HG03378 (cell line): ENCODE data around the gene ULK3.
A peak's percentile ranks its signal among the peaks of the same experiment; 100 is the strongest.

Experiments used
- ATAC-seq: cut with Tn5 transposase; IDR thresholded peaks from one replicate; pipeline ENCODE4 v1.9.1; 2021; ENCODE audit warnings: mild to moderate bottlenecking, moderate library complexity; ENCODE audit not compliant: unreplicated experiment

ULK3 gene

DNA sequence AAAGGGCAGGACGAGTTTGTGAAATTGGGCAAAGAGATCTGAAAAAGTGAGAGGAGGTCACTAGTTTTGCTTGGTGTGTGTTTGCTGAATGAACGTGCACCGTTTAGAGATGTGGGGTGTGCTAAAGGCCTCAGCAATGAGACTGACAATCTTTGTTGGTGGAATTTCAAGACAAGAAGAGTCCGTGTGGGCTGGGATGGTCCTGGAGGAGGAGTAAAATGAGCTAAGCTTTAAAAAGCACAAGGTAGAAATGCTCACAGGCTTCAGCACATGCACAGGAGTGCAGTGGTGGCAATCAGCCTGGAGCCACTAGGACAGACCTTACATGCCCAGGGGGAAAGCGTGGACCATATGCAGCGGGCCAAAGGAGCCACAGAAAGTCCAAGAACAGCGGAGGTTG lies 18.0 kb downstream of the ULK3 start:
- ATAC-seq: no peak

GRCh38 chr15:74823324-74823723 lies 19.6 kb downstream of the ULK3 start:
- ATAC-seq: no peak

- ATAC-seq: no peak
Observed at GRCh38 chr15:74822233-74822632, 20.7 kb downstream of the ULK3 start.

DNA sequence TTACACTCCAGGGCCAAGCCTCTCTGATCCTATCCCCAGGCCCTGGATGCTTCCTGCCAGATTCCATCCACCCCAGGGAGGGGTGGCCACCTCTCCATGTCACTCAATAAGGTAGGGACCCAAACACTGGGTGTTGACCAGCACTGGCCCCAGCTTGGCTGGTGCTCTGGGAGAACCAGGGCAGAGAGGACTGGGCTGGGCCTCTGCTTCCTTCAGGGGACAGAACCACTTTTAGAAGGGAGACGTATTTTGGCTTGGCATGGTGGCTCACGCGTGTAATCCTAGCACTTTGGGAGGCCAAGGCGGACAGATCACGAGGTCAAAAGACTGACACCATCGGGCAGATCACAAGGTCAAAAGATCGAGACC lies 21.2 kb downstream of the ULK3 start:
- no peak for ATAC-seq

- peak; percentile 72 for ATAC-seq
Observed at GRCh38 chr15:74821091-74821789, 21.7 kb downstream of the ULK3 start.

- ATAC-seq: no peak
Observed at GRCh38 chr15:74820056-74820455, 22.9 kb downstream of the ULK3 start.

DNA sequence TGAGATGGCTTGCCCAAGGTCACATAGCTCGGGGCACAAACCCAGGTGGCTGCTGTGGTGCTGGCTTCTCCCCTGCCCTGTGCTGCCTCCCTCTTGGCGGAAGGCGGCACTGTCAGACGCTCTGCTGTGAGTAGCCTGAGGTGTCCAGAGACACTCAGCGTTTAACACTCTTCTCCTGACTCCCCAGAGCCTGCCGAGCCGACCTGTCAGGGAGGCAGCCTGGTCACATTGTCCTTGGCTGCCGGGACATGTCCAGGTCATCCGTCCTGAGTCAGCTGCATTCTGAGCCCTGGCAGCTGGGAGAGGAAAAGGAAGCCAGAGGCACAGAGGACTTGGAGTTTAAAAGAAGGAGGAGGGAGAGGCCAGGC lies 25.6 kb downstream of the ULK3 start:
- ATAC-seq: no peak

GRCh38 chr15:74816624-74817369 lies 26.2 kb downstream of the ULK3 start:
- no peak for ATAC-seq

DNA sequence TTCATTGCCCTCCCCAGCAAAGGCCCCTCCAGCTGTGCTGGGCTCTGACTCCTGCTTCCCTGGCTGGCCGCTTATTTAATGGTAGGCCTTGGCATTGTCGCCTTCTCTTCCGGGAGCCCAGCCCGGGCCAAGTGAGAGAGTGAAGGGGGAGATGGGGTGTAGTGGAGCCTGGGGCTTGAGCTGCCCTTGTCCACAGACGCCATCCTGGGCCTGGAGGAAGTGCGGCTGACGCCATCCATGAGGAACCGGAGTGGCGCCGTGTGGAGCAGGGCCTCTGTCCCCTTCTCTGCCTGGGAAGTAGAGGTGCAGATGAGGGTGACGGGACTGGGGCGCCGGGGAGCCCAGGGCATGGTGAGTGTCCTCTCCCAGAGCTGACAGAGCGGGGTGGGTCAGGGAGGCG lies 27.0 kb downstream of the ULK3 start:
- ATAC-seq: no peak

DNA sequence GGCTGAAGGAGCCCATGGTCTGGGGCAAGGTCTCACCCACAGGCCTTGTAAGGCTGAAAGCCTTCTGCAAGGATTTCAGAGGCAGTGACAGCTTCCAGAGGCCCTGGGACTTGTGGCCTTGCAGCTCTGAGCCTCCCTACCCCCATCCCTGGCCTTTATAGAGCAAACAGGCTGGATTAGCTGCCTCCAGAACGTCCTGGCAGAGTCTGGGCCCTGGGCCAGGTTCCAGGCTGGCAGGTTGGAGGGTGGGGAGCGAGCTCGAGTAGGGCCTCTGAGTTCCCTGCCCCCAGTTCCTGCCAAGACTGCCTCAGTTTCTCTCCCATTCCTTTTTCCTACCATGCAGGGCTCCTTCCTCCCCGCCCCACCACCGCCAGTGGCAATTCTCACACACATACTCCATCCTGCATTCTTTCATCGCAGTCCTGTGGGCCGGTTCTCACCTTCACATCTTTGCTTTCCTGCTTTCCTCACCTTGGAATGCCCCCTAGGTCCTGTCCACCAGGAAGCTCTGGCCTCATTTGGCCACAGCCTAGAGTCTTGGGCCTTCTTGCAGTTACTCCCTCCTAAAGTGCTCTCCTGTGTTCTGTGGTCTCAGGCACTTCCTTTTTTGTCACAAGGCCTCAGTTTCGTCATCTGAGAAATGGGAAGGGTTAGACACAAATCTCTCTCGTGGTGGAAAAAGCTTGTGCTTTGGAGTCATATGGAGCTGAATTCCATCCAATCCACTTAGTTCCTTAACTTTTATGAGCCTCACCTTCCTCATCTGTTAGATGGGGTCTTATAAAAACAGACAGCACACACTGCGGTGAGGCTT lies 27.6 kb downstream of the ULK3 start:
- ATAC-seq: no peak

- no peak for ATAC-seq
Observed at GRCh38 chr15:74812533-74812932, 30.4 kb downstream of the ULK3 start, which contains the start of gene LMAN1L. LMAN1L (plus strand) TSS chr15:74812835; CDS start chr15:74812855, 20 bp downstream.

- no peak for ATAC-seq
Observed at GRCh38 chr15:74809956-74810355, 33.0 kb downstream of the ULK3 start.

DNA sequence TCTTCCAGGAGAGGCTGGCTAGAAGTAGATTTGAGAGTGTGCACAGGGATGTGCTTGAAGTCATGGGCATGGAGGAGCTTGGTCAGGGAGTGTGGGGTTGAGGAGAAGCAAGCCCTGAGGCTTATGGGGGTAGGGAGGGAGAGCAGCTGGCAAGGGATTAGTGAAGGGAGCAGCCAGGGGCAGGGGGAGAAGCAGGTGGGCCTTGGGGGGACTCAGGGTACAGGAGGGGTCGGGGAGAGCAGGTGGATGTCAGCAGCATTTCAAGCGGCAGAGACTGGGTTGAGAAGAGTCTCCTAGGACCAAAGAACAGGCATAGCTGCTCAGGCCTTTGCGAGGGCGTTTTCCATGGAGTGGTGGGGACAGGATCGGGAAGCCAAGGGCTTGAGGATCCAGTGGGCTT lies 33.7 kb downstream of the ULK3 start:
- no peak for ATAC-seq

GRCh38 chr15:74808840-74809229 lies 34.1 kb downstream of the ULK3 start:
- no peak for ATAC-seq

GRCh38 chr15:74808078-74808839 lies 34.7 kb downstream of the ULK3 start:
- no peak for ATAC-seq

DNA sequence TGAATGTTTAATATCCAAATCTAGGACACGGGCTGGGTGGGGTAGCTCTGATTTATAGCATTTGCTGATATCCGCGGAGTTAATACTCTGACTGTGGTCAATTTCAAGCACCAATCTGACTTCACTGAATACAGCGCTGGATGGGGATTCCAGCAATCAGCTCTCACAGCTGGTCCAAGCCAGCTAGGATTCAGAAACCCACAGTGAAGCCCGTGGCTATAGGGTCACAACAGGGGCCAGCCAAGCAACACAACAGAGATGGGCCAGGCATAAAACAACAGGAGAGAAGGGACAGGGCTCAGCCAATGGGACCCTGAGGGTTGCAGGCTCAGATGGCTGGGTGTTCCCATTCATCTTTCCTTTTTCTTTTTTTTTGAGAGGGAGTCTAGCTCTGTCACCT lies 35.7 kb downstream of the ULK3 start:
- ATAC-seq: no peak

GRCh38 chr15:74804935-74805334 lies 38.0 kb downstream of the ULK3 start:
- ATAC-seq: no peak

- ATAC-seq: no peak
Observed at GRCh38 chr15:74802862-74803447, 40.0 kb downstream of the ULK3 start.

GRCh38 chr15:74802290-74802689 lies 40.7 kb downstream of the ULK3 start:
- no peak for ATAC-seq

DNA sequence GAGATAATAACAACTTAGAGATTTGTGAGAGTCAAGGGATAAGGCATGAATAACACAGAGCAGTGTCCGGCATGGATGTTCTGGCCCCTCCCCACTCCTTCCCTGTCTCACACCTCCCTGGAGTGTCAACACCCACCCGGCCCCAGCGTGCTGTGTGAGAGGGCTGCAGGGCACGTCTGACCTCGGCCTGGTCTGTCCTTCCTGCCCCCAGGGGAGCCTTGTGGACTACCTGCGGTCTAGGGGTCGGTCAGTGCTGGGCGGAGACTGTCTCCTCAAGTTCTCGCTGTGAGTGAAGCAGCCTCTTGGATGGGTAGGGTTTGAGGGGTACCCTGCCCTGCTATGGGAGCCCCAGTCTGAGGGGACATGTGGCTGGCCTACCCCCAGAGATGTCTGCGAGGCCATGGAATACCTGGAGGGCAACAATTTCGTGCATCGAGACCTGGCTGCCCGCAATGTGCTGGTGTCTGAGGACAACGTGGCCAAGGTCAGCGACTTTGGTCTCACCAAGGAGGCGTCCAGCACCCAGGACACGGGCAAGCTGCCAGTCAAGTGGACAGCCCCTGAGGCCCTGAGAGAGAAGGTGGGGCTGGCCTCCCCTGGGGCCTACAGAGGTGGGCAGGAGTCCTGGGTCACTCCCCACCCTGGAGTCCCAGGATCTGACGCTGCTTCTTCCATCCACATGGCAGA lies 41.5 kb downstream of the ULK3 start:
- no peak for ATAC-seq
